GM12878 (cell line): ENCODE data around the gene SP100. TPM values are rescaled to one million over a fixed set of nuclear protein-coding genes. Genes with fewer than 3 reads are reported as not detected.

Experiments
- ATF3 ChIP-seq: IDR thresholded peaks from 2 replicates; pipeline ENCODE4 v1.6.1; 2011; ENCODE audit warnings: low read depth, mild to moderate bottlenecking, low read length, moderate library complexity, borderline replicate concordance; ENCODE audit errors: extremely low read depth
- BRCA1 ChIP-seq: IDR thresholded peaks from 2 replicates; pipeline ENCODE4 v1.6.1; 2011; ENCODE audit warnings: low read depth, low read length, improper control_type of control experiment
- CBFB ChIP-seq: IDR thresholded peaks from 2 replicates; pipeline ENCODE4 v1.6.1; 2016; ENCODE audit warnings: antibody characterized with exemption, low read depth
- CBX3 ChIP-seq: fragments of 200-600 bp; sonication (generic); IDR thresholded peaks from 2 replicates; pipeline ENCODE4 v1.6.1; 2016; ENCODE audit warnings: low read depth, borderline replicate concordance
- CEBPZ ChIP-seq: fragments of 150-350 bp; IDR thresholded peaks from 2 replicates; pipeline ENCODE4 v1.6.1; 2016; ENCODE audit warnings: low read depth, low read length
- JUND ChIP-seq: IDR thresholded peaks from 2 replicates; pipeline ENCODE4 v1.6.1; 2012; ENCODE audit warnings: low read depth, mild to moderate bottlenecking, low read length, improper control_type of control experiment, moderate library complexity
- KDM1A ChIP-seq: fragments of 200-600 bp; sonication (generic); IDR thresholded peaks from 2 replicates; pipeline ENCODE4 v1.6.1; 2016; ENCODE audit warnings: borderline replicate concordance
- MEF2A ChIP-seq: IDR thresholded peaks from 2 replicates; pipeline ENCODE4 v1.6.1; 2011; ENCODE audit warnings: low read depth, mild to moderate bottlenecking, low read length, moderate library complexity; ENCODE audit not compliant: insufficient read depth
- MXI1 ChIP-seq: fragments of 150-350 bp; IDR thresholded peaks from 2 replicates; pipeline ENCODE4 v1.6.1; 2011; ENCODE audit warnings: low read depth, mild to moderate bottlenecking, inconsistent platforms, low read length, improper control_type of control experiment
- MYB ChIP-seq: fragments of 150-350 bp; IDR thresholded peaks from 2 replicates; pipeline ENCODE4 v1.6.1; 2014; ENCODE audit warnings: mild to moderate bottlenecking, low read depth, low read length, borderline replicate concordance
- MYC ChIP-seq: IDR thresholded peaks from 2 replicates; pipeline ENCODE4 v1.6.1; 2011; ENCODE audit warnings: mild to moderate bottlenecking, low read length, moderate library complexity, inconsistent platforms; ENCODE audit not compliant: insufficient read depth, insufficient replicate concordance, insufficient read length, severe bottlenecking
- NR2F1 ChIP-seq: fragments of 450-650 bp; conservative IDR thresholded peaks from 2 replicates; pipeline ENCODE4 v1.6.1; 2017; ENCODE audit warnings: mild to moderate bottlenecking
- RELA ChIP-seq: fragments of 450-650 bp; IDR thresholded peaks from 2 replicates; pipeline ENCODE4 v1.8.0; 2014; ENCODE audit warnings: borderline replicate concordance; ENCODE audit not compliant: partially characterized antibody
- SMAD5 ChIP-seq: IDR thresholded peaks from 2 replicates; pipeline ENCODE4 v1.6.1; 2016; ENCODE audit warnings: antibody characterized with exemption, low read depth
- ZBTB4 ChIP-seq: fragments of 450-650 bp; formaldehyde crosslinking; IDR thresholded peaks from 2 replicates; pipeline ENCODE4 v1.4.0; 2022; ENCODE audit warnings: mild to moderate bottlenecking, moderate library complexity
- ZNF217 ChIP-seq: fragments of 450-650 bp; IDR thresholded peaks from 2 replicates; pipeline ENCODE4 v1.6.1; 2017; ENCODE audit warnings: antibody characterized with exemption, mild to moderate bottlenecking
- polyA plus RNA-seq, 11 experiments: library from polyadenylated mRNA; depleted of rRNA in 4 of 11; unstranded in 6 of 11; stranded (reverse) in 5 of 11; fragments of >200 nt; fragmentation: Nextera tagmentation in 4 of 11; fragmentation: Illumina TruSeq in 1 of 11; extraction: Ambion mirVana in 4 of 11; extraction: Trizol in 1 of 11; gene quantifications; 1 replicate in 1 of 11; 2 replicates in 10 of 11; pipeline versions ENCODE4 v1.2.1 to v1.2.3, GENCODE V29; 2011 to 2016; ENCODE audit warnings: inconsistent platforms in 2 of 11, missing spikeins in 2 of 11, low read depth in 1 of 11
- total RNA-seq, 4 experiments: library from RNA; depleted of rRNA in 3 of 4; stranded (reverse); fragments of >200 nt in 3 of 4; fragmentation: Illumina TruSeq in 1 of 4; extraction: Trizol in 1 of 4; gene quantifications; 2 replicates each; pipeline versions ENCODE4 v1.2.1 to v1.2.3, GENCODE V29; 2013 to 2021
- TF ChIP-seq, protein P1 (sequence below): fragments of 450-650 bp; IDR thresholded peaks from 2 replicates; pipeline ENCODE4 v1.6.1; 2016; ENCODE audit warnings: mild to moderate bottlenecking
- TF ChIP-seq, protein P2 (sequence below): fragments of 450-650 bp; IDR thresholded peaks from 2 replicates; pipeline ENCODE4 v1.6.1; 2017; ENCODE audit warnings: mild to moderate bottlenecking, moderate library complexity

Gene SP100
- total and polyA plus RNA-seq, 10 of the 15 experiments (the other 5 are each of a cell fraction or from before 2014, with no cell fraction given), result 109 to 239 (median 180) TPM

- TF ChIP-seq MYC (no peak), MEF2A (peak; percentile 86), ZBTB4 (no peak), RELA (no peak), BRCA1 (no peak), ATF3 (no peak), ZNF217 (peak; percentile 70), CBX3 (no peak), CBFB (peak; percentile 66), CEBPZ (no peak), NR2F1 (no peak), JUND (no peak), MYB (no peak), KDM1A (no peak), SMAD5 (no peak; the same call in 1 of the 2 replicates), MXI1 (no peak)
- TF ChIP-seq, protein P1, sequence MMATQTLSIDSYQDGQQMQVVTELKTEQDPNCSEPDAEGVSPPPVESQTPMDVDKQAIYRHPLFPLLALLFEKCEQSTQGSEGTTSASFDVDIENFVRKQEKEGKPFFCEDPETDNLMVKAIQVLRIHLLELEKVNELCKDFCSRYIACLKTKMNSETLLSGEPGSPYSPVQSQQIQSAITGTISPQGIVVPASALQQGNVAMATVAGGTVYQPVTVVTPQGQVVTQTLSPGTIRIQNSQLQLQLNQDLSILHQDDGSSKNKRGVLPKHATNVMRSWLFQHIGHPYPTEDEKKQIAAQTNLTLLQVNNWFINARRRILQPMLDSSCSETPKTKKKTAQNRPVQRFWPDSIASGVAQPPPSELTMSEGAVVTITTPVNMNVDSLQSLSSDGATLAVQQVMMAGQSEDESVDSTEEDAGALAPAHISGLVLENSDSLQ, result peak; percentile 56
- TF ChIP-seq, protein P2, sequence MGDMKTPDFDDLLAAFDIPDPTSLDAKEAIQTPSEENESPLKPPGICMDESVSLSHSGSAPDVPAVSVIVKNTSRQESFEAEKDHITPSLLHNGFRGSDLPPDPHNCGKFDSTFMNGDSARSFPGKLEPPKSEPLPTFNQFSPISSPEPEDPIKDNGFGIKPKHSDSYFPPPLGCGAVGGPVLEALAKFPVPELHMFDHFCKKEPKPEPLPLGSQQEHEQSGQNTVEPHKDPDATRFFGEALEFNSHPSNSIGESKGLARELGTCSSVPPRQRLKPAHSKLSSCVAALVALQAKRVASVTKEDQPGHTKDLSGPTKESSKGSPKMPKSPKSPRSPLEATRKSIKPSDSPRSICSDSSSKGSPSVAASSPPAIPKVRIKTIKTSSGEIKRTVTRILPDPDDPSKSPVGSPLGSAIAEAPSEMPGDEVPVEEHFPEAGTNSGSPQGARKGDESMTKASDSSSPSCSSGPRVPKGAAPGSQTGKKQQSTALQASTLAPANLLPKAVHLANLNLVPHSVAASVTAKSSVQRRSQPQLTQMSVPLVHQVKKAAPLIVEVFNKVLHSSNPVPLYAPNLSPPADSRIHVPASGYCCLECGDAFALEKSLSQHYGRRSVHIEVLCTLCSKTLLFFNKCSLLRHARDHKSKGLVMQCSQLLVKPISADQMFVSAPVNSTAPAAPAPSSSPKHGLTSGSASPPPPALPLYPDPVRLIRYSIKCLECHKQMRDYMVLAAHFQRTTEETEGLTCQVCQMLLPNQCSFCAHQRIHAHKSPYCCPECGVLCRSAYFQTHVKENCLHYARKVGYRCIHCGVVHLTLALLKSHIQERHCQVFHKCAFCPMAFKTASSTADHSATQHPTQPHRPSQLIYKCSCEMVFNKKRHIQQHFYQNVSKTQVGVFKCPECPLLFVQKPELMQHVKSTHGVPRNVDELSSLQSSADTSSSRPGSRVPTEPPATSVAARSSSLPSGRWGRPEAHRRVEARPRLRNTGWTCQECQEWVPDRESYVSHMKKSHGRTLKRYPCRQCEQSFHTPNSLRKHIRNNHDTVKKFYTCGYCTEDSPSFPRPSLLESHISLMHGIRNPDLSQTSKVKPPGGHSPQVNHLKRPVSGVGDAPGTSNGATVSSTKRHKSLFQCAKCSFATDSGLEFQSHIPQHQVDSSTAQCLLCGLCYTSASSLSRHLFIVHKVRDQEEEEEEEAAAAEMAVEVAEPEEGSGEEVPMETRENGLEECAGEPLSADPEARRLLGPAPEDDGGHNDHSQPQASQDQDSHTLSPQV, result no peak
These were observed 166.9 kb downstream of the SP100 start (continued) for GRCh38 chr2:230582851-230583283.
